Measurements from ENCODE around the gene MOB2. TPM values are rescaled to one million over a fixed set of nuclear protein-coding genes. Genes with fewer than 3 reads are reported as not detected.
"Not testable (repeated sequence)": the region's sequence is repeated elsewhere in the genome, so short reads cannot be mapped to it uniquely, and the experiment has no call there.

Gene MOB2
- total RNA-seq, 1 donor from 2014 or later = 23.5 TPM

- intact Hi-C loops (cut with micrococcal nuclease) = loop anchor here (10.0 kb wide), 1 partner anchor 399 kb away; no protein-coding TSS in a partner anchor
- peaks cover 2% of the 10 kb centered on the region for H3K4me1 Mint-ChIP-seq
- no peaks in the 10 kb centered on the region for H3K36me3 Mint-ChIP-seq (ENCODE audit: low read depth)
- no peak overlapping the region for H3K27ac Mint-ChIP-seq
- H3K27me3 Mint-ChIP-seq = no peaks in the 10 kb centered on the region
- no peaks in the 10 kb centered on the region for H3K9me3 Mint-ChIP-seq
- H3K4me3 Mint-ChIP-seq = no peak overlapping the region
- DNase-seq = no peak
Measured at GRCh38 chr11:1513326-1514296, 27.0 kb upstream of the MOB2 start.

GRCh38 chr11:1512531-1513258 lies 26.1 kb upstream of the MOB2 start:
- intact Hi-C loops (cut with micrococcal nuclease) = loop anchor here (10.0 kb wide), 1 partner anchor 398 kb away; no protein-coding TSS in a partner anchor
- not testable (repeated sequence) for H3K27me3 Mint-ChIP-seq; H3K27ac Mint-ChIP-seq; H3K4me1 Mint-ChIP-seq; DNase-seq; H3K36me3 Mint-ChIP-seq (ENCODE audit: low read depth); H3K9me3 Mint-ChIP-seq; H3K4me3 Mint-ChIP-seq

GRCh38 chr11:1511937-1512496 lies 25.4 kb upstream of the MOB2 start:
- H3K36me3 Mint-ChIP-seq (ENCODE audit: low read depth) = no peaks in the 10 kb centered on the region
- H3K9me3 Mint-ChIP-seq = no peaks in the 10 kb centered on the region
- intact Hi-C loops (cut with micrococcal nuclease) = loop anchor here (10.0 kb wide), 1 partner anchor 397 kb away; no protein-coding TSS in a partner anchor
- peaks cover 2% of the 10 kb centered on the region for H3K4me1 Mint-ChIP-seq
- no peak overlapping the region for H3K27ac Mint-ChIP-seq
- DNase-seq = no peak
- H3K4me3 Mint-ChIP-seq = no peak overlapping the region
- H3K27me3 Mint-ChIP-seq = no peaks in the 10 kb centered on the region

DNA sequence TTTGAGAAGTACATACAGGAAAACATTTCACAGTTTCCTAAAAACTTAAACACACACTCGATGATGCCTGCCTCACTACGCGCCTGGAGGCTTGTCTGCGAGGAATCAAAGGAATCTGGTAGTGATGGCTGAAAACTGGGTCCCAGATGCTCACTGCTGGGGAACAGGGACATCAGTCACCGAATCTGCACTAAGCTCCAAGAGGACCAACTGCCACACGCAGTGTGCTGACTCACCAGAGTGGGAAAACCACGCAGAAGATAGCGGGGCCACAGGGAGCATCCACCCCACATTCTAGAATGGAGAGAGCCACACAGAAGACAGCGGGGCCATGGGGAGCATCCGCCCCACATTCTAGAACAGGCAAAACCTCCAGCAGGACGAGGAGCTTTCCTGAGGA lies 24.3 kb upstream of the MOB2 start:
- no peak for DNase-seq
- Mint-ChIP-seq H3K27ac (no peak overlapping the region), H3K4me1 (peaks cover 2% of the 10 kb centered on the region), H3K4me3 (no peak overlapping the region), H3K36me3 (ENCODE audit: low read depth) (no peaks in the 10 kb centered on the region), H3K9me3 (no peaks in the 10 kb centered on the region), H3K27me3 (no peaks in the 10 kb centered on the region)
- intact Hi-C loops (cut with micrococcal nuclease) = loop anchor here (10.0 kb wide), 1 partner anchor 396 kb away; no protein-coding TSS in a partner anchor

DNA sequence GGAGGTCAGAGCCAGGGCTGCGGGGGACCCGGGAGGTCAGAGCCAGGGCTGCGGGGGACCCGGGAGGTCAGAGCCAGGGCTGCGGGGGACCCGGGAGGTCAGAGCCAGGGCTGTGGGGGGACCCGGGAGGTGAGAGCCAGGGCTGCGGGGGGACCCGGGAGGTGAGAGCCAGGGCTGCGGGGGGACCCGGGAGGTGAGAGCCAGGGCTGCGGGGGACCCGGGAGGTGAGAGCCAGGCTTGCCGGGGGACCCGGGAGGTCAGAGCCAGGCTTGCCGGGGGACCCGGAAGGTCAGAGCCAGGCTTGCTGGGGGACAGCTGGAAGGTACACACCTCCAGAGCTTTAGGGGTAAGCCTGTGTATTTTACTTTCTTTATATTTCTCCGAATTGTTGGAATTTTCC lies 23.8 kb upstream of the MOB2 start:
- H3K9me3 Mint-ChIP-seq; H3K27me3 Mint-ChIP-seq; H3K27ac Mint-ChIP-seq; H3K4me3 Mint-ChIP-seq; DNase-seq; H3K36me3 Mint-ChIP-seq (ENCODE audit: low read depth); H3K4me1 Mint-ChIP-seq: not testable (repeated sequence)
- intact Hi-C loops (cut with micrococcal nuclease) = loop anchor here (10.0 kb wide), 1 partner anchor 396 kb away; no protein-coding TSS in a partner anchor

- H3K4me1 Mint-ChIP-seq = peaks cover 2% of the 10 kb centered on the region
Measured at GRCh38 chr11:1509626-1510255, 23.2 kb upstream of the MOB2 start.

DNA sequence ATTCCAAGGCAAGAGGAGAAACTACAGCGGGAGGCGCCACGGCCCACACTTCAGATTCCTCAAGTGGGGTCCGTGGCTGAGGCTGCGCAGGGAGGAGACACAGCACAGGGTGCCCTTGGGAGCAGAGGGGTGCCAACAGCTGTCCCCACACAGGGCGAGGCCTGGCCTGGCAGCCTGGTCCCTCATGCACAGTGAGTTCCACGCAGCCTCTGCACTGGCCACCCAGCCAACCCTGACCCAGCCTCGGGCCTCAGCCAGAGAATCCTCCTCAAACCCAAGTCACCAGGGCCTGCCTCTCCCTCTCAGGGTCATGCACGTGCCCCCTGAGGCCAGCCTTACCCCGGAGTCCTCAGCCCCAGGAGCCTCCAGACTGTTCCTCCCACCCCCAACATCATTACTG lies 22.4 kb upstream of the MOB2 start:
- no peaks in the 10 kb centered on the region for H3K9me3 Mint-ChIP-seq
- no peaks in the 10 kb centered on the region for H3K36me3 Mint-ChIP-seq (ENCODE audit: low read depth)
- no peak for DNase-seq
- H3K27ac Mint-ChIP-seq = no peak overlapping the region
- H3K27me3 Mint-ChIP-seq = no peaks in the 10 kb centered on the region
- no peak overlapping the region for H3K4me3 Mint-ChIP-seq
- intact Hi-C loops (cut with micrococcal nuclease) = no loop called here
- peaks cover 2% of the 10 kb centered on the region for H3K4me1 Mint-ChIP-seq

More at GRCh38 chr11:1509626-1510255, 23.2 kb upstream of the MOB2 start:
- Mint-ChIP-seq H3K27me3 (no peaks in the 10 kb centered on the region), H3K4me3 (no peak overlapping the region), H3K9me3 (no peaks in the 10 kb centered on the region), H3K27ac (no peak overlapping the region), H3K36me3 (ENCODE audit: low read depth) (no peaks in the 10 kb centered on the region)
- DNase-seq = no peak
- intact Hi-C loops (cut with micrococcal nuclease) = loop anchor here (10.0 kb wide), 1 partner anchor 395 kb away; no protein-coding TSS in a partner anchor

DNA sequence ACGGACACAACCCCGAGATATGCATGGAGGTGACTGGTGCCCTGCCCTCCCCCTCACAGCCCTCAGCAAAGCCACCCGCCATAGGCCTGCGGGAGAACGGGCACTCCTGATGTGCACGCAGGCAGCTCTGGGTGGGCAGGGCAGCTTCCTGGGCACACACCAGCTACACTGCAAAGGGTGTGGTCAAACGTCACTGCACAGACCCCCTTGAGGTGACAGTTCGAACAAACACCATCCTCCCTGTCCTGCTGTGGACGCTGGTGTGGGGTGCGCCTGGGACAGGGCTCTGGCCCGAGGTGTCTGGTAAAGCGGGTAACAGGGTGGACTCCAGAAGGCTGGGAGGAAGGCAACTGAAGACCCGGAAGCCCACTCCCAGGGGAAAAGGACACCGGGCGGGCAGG lies 21.9 kb upstream of the MOB2 start:
- Mint-ChIP-seq H3K9me3 (no peaks in the 10 kb centered on the region), H3K27ac (no peak overlapping the region), H3K36me3 (ENCODE audit: low read depth) (no peaks in the 10 kb centered on the region), H3K4me3 (no peak overlapping the region), H3K4me1 (peaks cover 2% of the 10 kb centered on the region), H3K27me3 (no peaks in the 10 kb centered on the region)
- intact Hi-C loops (cut with micrococcal nuclease) = no loop called here
- DNase-seq = no peak

GRCh38 chr11:1507381-1508140 lies 21.0 kb upstream of the MOB2 start:
- intact Hi-C loops (cut with micrococcal nuclease) = no loop called here
- peaks cover 2% of the 10 kb centered on the region for H3K4me1 Mint-ChIP-seq
- no peak overlapping the region for H3K27ac Mint-ChIP-seq
- H3K9me3 Mint-ChIP-seq = no peaks in the 10 kb centered on the region
- no peaks in the 10 kb centered on the region for H3K36me3 Mint-ChIP-seq (ENCODE audit: low read depth)
- no peak for DNase-seq
- H3K4me3 Mint-ChIP-seq = no peak overlapping the region
- H3K27me3 Mint-ChIP-seq = no peaks in the 10 kb centered on the region

DNA sequence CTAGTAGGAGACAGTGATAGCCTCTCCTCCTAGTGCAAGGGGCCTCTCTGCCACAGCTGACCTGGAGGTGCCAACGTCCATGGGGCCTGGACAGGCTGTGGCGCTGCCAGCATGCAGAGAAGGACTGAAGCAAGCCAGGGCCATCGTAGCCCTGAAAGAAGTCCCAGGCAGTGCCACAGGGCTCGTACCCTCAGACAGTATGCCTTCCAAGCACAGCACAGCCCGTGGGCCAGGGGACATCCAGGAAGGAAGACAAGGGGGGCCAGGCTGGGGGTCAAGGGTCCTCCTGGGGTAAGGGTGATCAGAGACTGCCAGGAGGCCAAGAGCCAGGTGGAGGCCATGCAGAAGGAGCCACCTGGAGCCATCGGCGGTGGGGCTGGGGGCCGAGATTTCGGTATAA lies 20.4 kb upstream of the MOB2 start:
- H3K27ac Mint-ChIP-seq = no peak overlapping the region
- no peaks in the 10 kb centered on the region for H3K27me3 Mint-ChIP-seq
- H3K4me3 Mint-ChIP-seq = no peak overlapping the region
- intact Hi-C loops (cut with micrococcal nuclease) = no loop called here
- peaks cover 2% of the 10 kb centered on the region for H3K4me1 Mint-ChIP-seq
- DNase-seq = no peak
- H3K9me3 Mint-ChIP-seq = no peaks in the 10 kb centered on the region
- H3K36me3 Mint-ChIP-seq (ENCODE audit: low read depth) = no peaks in the 10 kb centered on the region

- H3K27me3 Mint-ChIP-seq = no peaks in the 10 kb centered on the region
- intact Hi-C loops (cut with micrococcal nuclease) = no loop called here
- H3K9me3 Mint-ChIP-seq = no peaks in the 10 kb centered on the region
- DNase-seq = no peak
- no peak overlapping the region for H3K4me3 Mint-ChIP-seq
- H3K27ac Mint-ChIP-seq = no peak overlapping the region
- peaks cover 7% of the 10 kb centered on the region for H3K36me3 Mint-ChIP-seq (ENCODE audit: low read depth)
- H3K4me1 Mint-ChIP-seq = peaks cover 2% of the 10 kb centered on the region
Measured at GRCh38 chr11:1505480-1505879, 18.9 kb upstream of the MOB2 start.

DNA sequence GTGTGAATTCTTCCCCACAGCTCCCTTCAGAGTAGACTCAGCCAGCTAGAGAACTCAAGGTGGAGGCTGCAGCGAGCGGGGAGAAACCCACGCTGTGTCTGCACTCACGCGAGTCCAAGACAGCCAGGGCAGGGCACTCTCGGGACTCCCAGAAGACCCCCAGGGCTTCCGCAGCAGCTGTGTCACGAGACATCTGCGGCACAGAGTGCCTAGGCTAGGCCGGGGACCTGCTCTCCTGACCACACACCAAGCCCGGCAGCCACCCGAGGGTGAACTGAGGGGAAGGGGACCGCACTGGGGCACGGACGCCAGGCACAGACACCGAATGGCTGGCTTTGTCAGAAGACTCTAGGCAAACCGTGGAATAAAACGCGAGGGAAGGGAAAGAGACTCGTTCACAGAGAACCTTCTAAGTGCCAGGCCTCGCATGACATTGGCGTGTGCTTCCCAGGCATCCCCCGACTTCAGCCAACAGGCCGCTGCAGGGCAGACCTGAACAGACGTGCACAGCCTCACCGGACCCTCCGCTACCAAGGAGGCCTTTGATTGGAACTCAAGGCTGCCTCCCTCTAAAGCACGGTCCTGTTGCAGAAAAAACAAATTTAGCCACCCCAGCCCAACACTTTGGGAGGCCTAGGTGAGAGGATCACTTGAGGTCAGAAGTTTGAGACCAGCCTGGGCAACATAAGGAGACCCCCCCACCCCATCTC lies 18.2 kb upstream of the MOB2 start:
- Mint-ChIP-seq H3K4me1 (peaks cover 2% of the 10 kb centered on the region), H3K4me3 (no peak overlapping the region), H3K36me3 (ENCODE audit: low read depth) (peaks cover 13% of the 10 kb centered on the region), H3K27ac (no peak overlapping the region), H3K9me3 (no peaks in the 10 kb centered on the region), H3K27me3 (no peaks in the 10 kb centered on the region)
- DNase-seq = no peak
- intact Hi-C loops (cut with micrococcal nuclease) = no loop called here

Measured in activated CD4-positive, alpha-beta T cell treated with anti-CD3 and anti-CD28 coated beads, Interleukin-2, amount 10 ng/mL, durations not matched to agents 24 days and 14 days (primary cell).